SK-N-SH (cell line): ENCODE data around the gene TRAF5. TPM values are rescaled to one million over a fixed set of nuclear protein-coding genes. Genes with fewer than 3 reads are reported as not detected.
A peak's percentile ranks its signal among the peaks of the same experiment; 100 is the strongest.
"Not testable (repeated sequence)": the region's sequence is repeated elsewhere in the genome, so short reads cannot be mapped to it uniquely, and the experiment has no call there.

Experiments
- CTCF ChIA-PET: fragments of 300-600, 350-600 bp; formaldehyde crosslinking; extraction: SDS; loops from one replicate; lab custom pipeline; 2021; lab: Yijun Ruan, JAX
- POLR2A ChIA-PET: fragments of 350-600 bp; sonication (Branson Sonifier 250); formaldehyde crosslinking; extraction: SDS; loops from one replicate; lab custom pipeline; 2020; ENCODE audit warnings: antibody characterized with exemption, inconsistent platforms; lab: Yijun Ruan, JAX
- DNase-seq: peaks from one replicate; pipeline ENCODE4 v3.0.0; 2012
- H2AFZ ChIP-seq: fragments of 200-600 bp; sonication (generic); 2 replicates; pipeline ENCODE4 v1.8.1; 2016; ENCODE audit warnings: antibody characterized with exemption, mild to moderate bottlenecking, low read depth
- H3F3A ChIP-seq: fragments of 200-600 bp; sonication (generic); replicated peaks from 2 replicates; pipeline ENCODE3; 2016; ENCODE audit warnings: antibody characterized with exemption, mild to moderate bottlenecking; ENCODE audit not compliant: insufficient read depth
- H3K27ac ChIP-seq, 2 experiments: fragments of 200-500 bp in 1 of 2; fragments of 200-600 bp in 1 of 2; sonication (Bioruptor generic) in 1 of 2; sonication (generic), shearing (Covaris generic) in 1 of 2; 2 replicates each; pipeline versions ENCODE4 v1.5.1 to v1.6.1; 2014 to 2016; ENCODE audit warnings: low read depth in 2 of 2, inconsistent platforms in 1 of 2, low read length in 1 of 2, mild to moderate bottlenecking in 1 of 2, mixed read lengths in 1 of 2
- H3K27me3 ChIP-seq: fragments of 200-600 bp; sonication (generic), shearing (Covaris generic); 2 replicates; pipeline ENCODE4 v1.6.1; 2016; ENCODE audit warnings: mixed run types; ENCODE audit not compliant: insufficient read depth
- H3K36me3 ChIP-seq, 2 experiments: fragments of 200-500 bp in 1 of 2; fragments of 200-600 bp in 1 of 2; sonication (Bioruptor generic) in 1 of 2; sonication (generic) in 1 of 2; replicated peaks in 1 of 2; 2 replicates each; pipeline versions ENCODE3 to v1.5.1; 2014 to 2016; ENCODE audit warnings: low read length in 1 of 2, mild to moderate bottlenecking in 1 of 2; ENCODE audit not compliant: insufficient read depth in 2 of 2, control insufficient read depth in 1 of 2
- H3K4me1 ChIP-seq, 2 experiments: fragments of 200-500 bp in 1 of 2; fragments of 200-600 bp in 1 of 2; sonication (Bioruptor generic) in 1 of 2; sonication (generic), shearing (Covaris generic) in 1 of 2; 2 replicates each; pipeline versions ENCODE4 v1.5.1 to v1.6.1; 2014 to 2016; ENCODE audit warnings: low read depth in 1 of 2, low read length in 1 of 2, mixed run types in 1 of 2; ENCODE audit not compliant: insufficient read depth in 2 of 2, control insufficient read depth in 1 of 2
- H3K4me2 ChIP-seq: fragments of 200-600 bp; sonication (generic), shearing (Covaris generic); 2 replicates; pipeline ENCODE4 v1.6.1; 2017; ENCODE audit warnings: mixed run types
- H3K4me3 ChIP-seq, 2 experiments: fragments of 200-500 bp in 1 of 2; fragments of 200-600 bp in 1 of 2; sonication (Bioruptor generic) in 1 of 2; sonication (generic), shearing (Covaris generic) in 1 of 2; 2 replicates each; pipeline versions ENCODE4 v1.5.1 to v1.8.1; 2014 to 2016; ENCODE audit warnings: low read depth in 2 of 2, inconsistent platforms in 1 of 2, low read length in 1 of 2, mild to moderate bottlenecking in 1 of 2, mixed read lengths in 1 of 2, moderate library complexity in 1 of 2
- H3K79me2 ChIP-seq: fragments of 200-600 bp; sonication (generic); 2 replicates; pipeline ENCODE4 v1.8.1; 2017; ENCODE audit warnings: mild to moderate bottlenecking; ENCODE audit not compliant: insufficient read depth
- H3K9ac ChIP-seq: fragments of 200-600 bp; sonication (generic); 2 replicates; pipeline ENCODE4 v1.6.1; 2017; ENCODE audit warnings: mixed run types
- H3K9me2 ChIP-seq: fragments of 200-600 bp; sonication (generic); 2 replicates; pipeline ENCODE4 v1.6.1; 2017; ENCODE audit warnings: mixed run types
- H3K9me3 ChIP-seq: fragments of 200-600 bp; sonication (generic); 2 replicates; pipeline ENCODE4 v1.6.1; 2017; ENCODE audit warnings: mixed run types, mild to moderate bottlenecking, moderate library complexity
- H4K20me1 ChIP-seq: fragments of 200-600 bp; sonication (generic); 2 replicates; pipeline ENCODE4 v1.6.1; 2017; ENCODE audit warnings: mild to moderate bottlenecking, mixed run types; ENCODE audit not compliant: insufficient read depth
- CHD2 ChIP-seq: fragments of 150-350 bp; IDR thresholded peaks from 2 replicates; pipeline ENCODE4 v1.6.1; 2018; ENCODE audit warnings: low read length; ENCODE audit not compliant: partially characterized antibody
- EP300 ChIP-seq, 2 experiments: IDR thresholded peaks; 2 replicates each; pipeline versions ENCODE4 v1.4.0 to v1.6.1; 2012; ENCODE audit warnings: borderline replicate concordance in 1 of 2, low read depth in 1 of 2, low read length in 1 of 2
- EZH2phosphoT487 ChIP-seq: fragments of 200-600 bp; sonication (generic); IDR thresholded peaks from 2 replicates; pipeline ENCODE4 v1.6.1; 2017; ENCODE audit warnings: low read depth, mixed run types, mild to moderate bottlenecking, antibody characterized with exemption, moderate library complexity, borderline replicate concordance
- FOXJ3 ChIP-seq: sonication (generic); formaldehyde crosslinking; IDR thresholded peaks from 2 replicates; pipeline ENCODE4 v1.5.1; 2020; ENCODE audit warnings: mild to moderate bottlenecking, missing genetic modification reagents
- GABPA ChIP-seq: IDR thresholded peaks from 2 replicates; pipeline ENCODE4 v1.4.0; 2012; ENCODE audit warnings: low read depth, mild to moderate bottlenecking
- IRF3 ChIP-seq: fragments of 150-350 bp; IDR thresholded peaks from 2 replicates; pipeline ENCODE4 v1.6.1; 2016; ENCODE audit warnings: mild to moderate bottlenecking, low read depth, low read length
- MAX ChIP-seq: IDR thresholded peaks from 2 replicates; pipeline ENCODE4 v1.4.0; 2012; ENCODE audit warnings: low read depth
- MXI1 ChIP-seq: IDR thresholded peaks from 2 replicates; pipeline ENCODE4 v1.6.1; 2012; ENCODE audit warnings: mild to moderate bottlenecking, low read depth, low read length, improper control_type of control experiment
- NFIC ChIP-seq: IDR thresholded peaks from 2 replicates; pipeline ENCODE4 v1.4.0; 2012; ENCODE audit warnings: borderline replicate concordance
- POLR2AphosphoS5 ChIP-seq: IDR thresholded peaks from 2 replicates; pipeline ENCODE4 v1.6.1; 2012; ENCODE audit warnings: low read depth, low read length
- REST ChIP-seq: IDR thresholded peaks from 2 replicates; pipeline ENCODE4 v1.6.1; 2012; ENCODE audit warnings: mild to moderate bottlenecking, low read depth, low read length, moderate library complexity
- SIN3A ChIP-seq: IDR thresholded peaks from 2 replicates; pipeline ENCODE4 v1.6.1; 2012; ENCODE audit warnings: low read depth, mild to moderate bottlenecking, low read length, moderate library complexity, borderline replicate concordance
- SMC3 ChIP-seq: IDR thresholded peaks from 2 replicates; pipeline ENCODE4 v1.6.1; 2012; ENCODE audit warnings: low read depth, low read length, improper control_type of control experiment
- TCF12 ChIP-seq: IDR thresholded peaks from 2 replicates; pipeline ENCODE4 v1.4.0; 2012
- YY1 ChIP-seq: IDR thresholded peaks from 2 replicates; pipeline ENCODE4 v1.4.0; 2012; ENCODE audit warnings: low read depth, mild to moderate bottlenecking
- WGBS: methylation state at CpG from one replicate; pipeline ENCODE4 v1.1.6; 2017; ENCODE audit warnings: low lambda C conversion rate; 5-methylcytosine and 5-hydroxymethylcytosine counted together
- polyA plus RNA-seq, 3 experiments: library from polyadenylated mRNA; depleted of rRNA; stranded (reverse); fragments of >200 nt; gene quantifications; 2 replicates each; pipeline ENCODE4 v1.2.3, GENCODE V29; 2012

Gene TRAF5
- polyA plus RNA-seq, 1 of the 3 experiments (the other 2 are of a cell fraction) = 7.6 TPM

DNA sequence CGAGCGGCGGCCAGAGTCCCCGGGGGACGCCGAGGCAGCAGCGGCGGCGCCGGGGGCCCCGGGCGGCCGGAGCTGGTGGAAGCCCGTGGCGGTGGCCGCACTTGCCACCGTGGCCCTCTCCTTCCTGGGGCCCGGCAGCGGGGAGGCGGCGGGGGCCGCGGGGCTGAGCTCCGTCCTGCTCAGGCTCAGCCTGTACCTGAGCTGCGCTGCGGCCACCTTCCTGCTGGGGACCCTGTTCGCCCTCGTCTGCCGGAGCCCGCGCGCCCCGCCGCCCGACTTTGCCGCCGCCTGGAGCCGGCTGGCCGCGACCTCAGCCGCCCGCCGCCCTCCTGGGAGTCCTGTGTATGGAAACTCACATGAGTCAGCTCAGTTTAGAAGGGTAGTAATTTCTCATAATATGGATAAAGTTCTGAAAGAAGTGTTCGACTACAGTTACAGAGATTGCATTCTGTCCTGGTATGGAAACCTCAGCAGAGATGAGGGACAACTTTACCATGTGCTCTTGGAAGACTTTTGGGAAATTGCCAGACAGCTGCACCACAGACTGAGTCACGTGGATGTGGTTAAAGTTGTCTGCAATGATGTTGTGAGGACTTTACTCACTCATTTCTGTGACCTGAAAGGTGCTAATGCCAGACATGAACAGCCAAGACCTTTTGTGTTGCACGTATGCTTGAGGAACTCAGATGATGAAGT, 90.1 kb downstream of the TRAF5 start:
- CTCF ChIA-PET = interaction anchor here (1.1 to 2.4 kb wide), 7 partner anchors 15 to 238 kb away, joined by 3 to 13 read pairs (median 3); no protein-coding TSS in a partner anchor
- H3K4me1 ChIP-seq, H3K4me2 ChIP-seq, H3K27me3 ChIP-seq, H4K20me1 ChIP-seq, POLR2A ChIA-PET, H3K9me3 ChIP-seq, H3K79me2 ChIP-seq, H3K27ac ChIP-seq, H3K9me2 ChIP-seq, H3K9ac ChIP-seq, H2AFZ ChIP-seq, H3K36me3 ChIP-seq, H3F3A ChIP-seq: not testable (repeated sequence)
- TF ChIP-seq MAX (peak; percentile 46; the same call in 1 of the 2 replicates), TCF12 (peak; percentile 20; the same call in 1 of the 2 replicates)
- WGBS = 46% methylated on average over 16 of the region's 46 CpGs
- peak; percentile 57 for DNase-seq
- H3K4me3 ChIP-seq = peak overlapping the region in 1 of 2 experiments; percentile 29; a peak in 2 of 4 replicates

DNA sequence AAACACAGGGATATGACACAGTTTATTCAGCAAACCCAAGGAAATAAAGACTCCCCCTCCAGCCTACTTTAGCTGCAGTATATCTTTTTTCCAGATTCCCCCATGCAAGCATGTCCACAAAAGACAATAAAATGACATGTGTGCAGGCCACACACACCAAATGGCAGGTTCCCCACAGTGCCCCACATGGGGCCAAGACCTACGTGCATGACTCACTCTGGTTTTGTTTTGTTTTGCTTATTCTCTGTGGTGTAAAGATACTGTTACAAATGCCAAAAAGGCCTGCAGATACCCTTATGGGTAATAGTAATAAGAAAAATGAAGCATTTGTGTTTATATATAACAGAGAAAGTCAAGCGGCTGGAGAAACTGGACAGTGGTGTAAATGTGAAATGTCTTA, 93.8 kb downstream of the TRAF5 start:
- Histone ChIP-seq H3K79me2 (no peaks in the 10 kb centered on the region), H3K36me3 (no peaks in the 10 kb centered on the region), H2AFZ (no peak overlapping the region), H3K9ac (no peak overlapping the region)
- POLR2A ChIA-PET = no interaction called here
- TF ChIP-seq MAX (no peak), POLR2AphosphoS5 (no peak), SMC3 (no peak), YY1 (no peak), FOXJ3 (CRISPR knock-in tag) (no peak), GABPA (no peak), EZH2phosphoT487 (no peak), CHD2 (no peak), TCF12 (no peak), REST (no peak), SIN3A (no peak), MXI1 (no peak), IRF3 (no peak), NFIC (no peak), EP300 (IDR thresholded peaks at IDR 0.05; ENCODE audit: borderline replicate concordance in 1 of 2, low read depth in 1 of 2, low read length in 1 of 2) (no peak)
- TF ChIP-seq, all 33 proteins: peak for 0
- Histone ChIP-seq H3K4me2 (0 out of 2 replicates have a peak overlapping the region, but pooled peaks have one; percentile 2), H3K27ac (no peak overlapping the region; a peak in 2 of 4 replicates), H3F3A (no peaks in the 10 kb centered on the region), H3K9me3 (no peaks in the 10 kb centered on the region), H3K9me2 (no peaks in the 10 kb centered on the region), H3K4me3 (no peak overlapping the region), H3K4me1 (peaks cover 0 to 8% of the 10 kb centered on the region in 2 experiments; a peak in 2 of 4 replicates), H3K27me3 (no peaks in the 10 kb centered on the region), H4K20me1 (no peaks in the 10 kb centered on the region)
- no peak for DNase-seq
- WGBS = 69% methylated on average over 2 of the region's 2 CpGs
- CTCF ChIA-PET = interaction anchor here (1.2 to 1.7 kb wide), 2 partner anchors 50 to 94 kb away, joined by 3 to 5 read pairs; no protein-coding TSS in a partner anchor
